IMR-90 (cell line): ENCODE results near the gene PLA2G3. TPM values are rescaled to one million over a fixed set of nuclear protein-coding genes. Genes with fewer than 3 reads are reported as not detected.

Source experiments
- ATAC-seq: fragments of 200-7000 bp; cut with Tn5 transposase; 2 replicates; pipeline ENCODE4 v1.9.1; 2020; ENCODE audit warnings: low read depth, mild to moderate bottlenecking, moderate library complexity
- BruUV-seq: library from RNA; stranded (reverse); fragments of 400-500 nt; replicated peaks from 2 replicates; lab custom pipeline; 2021; lab: Mats Ljungman, UMichigan
- CTCF ChIA-PET: fragments of 300-600 bp; formaldehyde crosslinking; extraction: SDS; loops from one replicate; lab custom pipeline; 2021; ENCODE audit warnings: antibody characterized with exemption; lab: Yijun Ruan, JAX
- POLR2A ChIA-PET: fragments of 300-600 bp; sonication (Branson Sonifier 250); formaldehyde crosslinking; loops from one replicate; lab custom pipeline; 2022; ENCODE audit warnings: antibody characterized with exemption; ENCODE audit not compliant: unreplicated experiment; lab: Charles Lee
- DNase-seq: peaks from one replicate; pipeline ENCODE4 v3.0.0; 2013
- H2AFZ ChIP-seq: replicated peaks from 2 replicates; pipeline ENCODE3; 2013; ENCODE audit warnings: low read length, mild to moderate bottlenecking; ENCODE audit not compliant: poor library complexity
- H2AK5ac ChIP-seq: 2 replicates; pipeline ENCODE4 v1.6.1; 2013; ENCODE audit warnings: low read depth, low read length, inconsistent platforms
- H2AK9ac ChIP-seq: replicated peaks from 2 replicates; pipeline ENCODE3; 2013; ENCODE audit warnings: mild to moderate bottlenecking, low read depth, low read length, moderate library complexity; ENCODE audit not compliant: poor library complexity
- H2BK120ac ChIP-seq: 2 replicates; pipeline ENCODE4 v1.6.1; 2013; ENCODE audit warnings: low read depth, low read length, inconsistent platforms
- H2BK15ac ChIP-seq: 3 replicates; pipeline ENCODE4 v1.6.1; 2013; ENCODE audit warnings: low read depth, low read length, inconsistent platforms
- H2BK20ac ChIP-seq: 2 replicates; pipeline ENCODE4 v1.6.1; 2013; ENCODE audit warnings: low read depth, mild to moderate bottlenecking, inconsistent platforms, low read length, moderate library complexity
- H2BK5ac ChIP-seq: 2 replicates; pipeline ENCODE4 v1.6.1; 2013; ENCODE audit warnings: mild to moderate bottlenecking, low read depth, low read length, inconsistent platforms; ENCODE audit not compliant: poor library complexity, severe bottlenecking
- H3K14ac ChIP-seq: replicated peaks from 2 replicates; pipeline ENCODE4 v1.6.1; 2013; ENCODE audit warnings: low read depth, low read length, inconsistent platforms
- H3K18ac ChIP-seq: 2 replicates; pipeline ENCODE4 v1.6.1; 2013; ENCODE audit warnings: low read depth, low read length, control low read depth
- H3K23ac ChIP-seq: 2 replicates; pipeline ENCODE4 v1.6.1; 2013; ENCODE audit warnings: low read depth, low read length, inconsistent platforms
- H3K27ac ChIP-seq: 2 replicates; pipeline ENCODE4 v1.5.1; 2013; ENCODE audit warnings: mild to moderate bottlenecking, control low read depth, low read length; ENCODE audit not compliant: insufficient read depth
- H3K27me3 ChIP-seq: 2 replicates; pipeline ENCODE4 v1.6.1; 2013; ENCODE audit warnings: low read length; ENCODE audit not compliant: control insufficient read depth, insufficient read depth
- H3K36me3 ChIP-seq: 2 replicates; pipeline ENCODE4 v1.6.1; 2013; ENCODE audit warnings: low read length, mixed read lengths; ENCODE audit not compliant: control insufficient read depth, insufficient read depth
- H3K4ac ChIP-seq: 2 replicates; pipeline ENCODE4 v1.6.1; 2013; ENCODE audit warnings: low read depth, low read length, inconsistent platforms
- H3K4me1 ChIP-seq: 2 replicates; pipeline ENCODE4 v1.6.1; 2013; ENCODE audit warnings: low read length, mixed read lengths; ENCODE audit not compliant: control insufficient read depth, insufficient read depth
- H3K4me2 ChIP-seq: 2 replicates; pipeline ENCODE4 v1.6.1; 2013; ENCODE audit warnings: low read depth, mild to moderate bottlenecking, control low read depth, low read length, moderate library complexity
- H3K4me3 ChIP-seq: 2 replicates; pipeline ENCODE4 v1.5.1; 2013; ENCODE audit warnings: low read depth, mild to moderate bottlenecking, control low read depth, low read length, moderate library complexity; ENCODE audit not compliant: insufficient read depth
- H3K56ac ChIP-seq: 2 replicates; pipeline ENCODE4 v1.6.1; 2013; ENCODE audit warnings: low read length, inconsistent platforms; ENCODE audit not compliant: insufficient read depth; ENCODE audit errors: extremely low read depth
- H3K79me1 ChIP-seq, 2 experiments: 2 replicates each; pipeline ENCODE4 v1.6.1; 2013; ENCODE audit warnings: low read length in 2 of 2, inconsistent platforms in 1 of 2, low read depth in 1 of 2
- H3K9ac ChIP-seq: 2 replicates; pipeline ENCODE4 v1.6.1; 2013; ENCODE audit warnings: low read depth, low read length, control low read depth
- H3K9me1 ChIP-seq: 2 replicates; pipeline ENCODE4 v1.6.1; 2013; ENCODE audit warnings: low read length, inconsistent platforms; ENCODE audit not compliant: insufficient read depth
- H3K9me3 ChIP-seq: 2 replicates; pipeline ENCODE4 v1.6.1; 2013; ENCODE audit warnings: low read length; ENCODE audit not compliant: control insufficient read depth, insufficient read depth
- H4K20me1 ChIP-seq: 2 replicates; pipeline ENCODE4 v1.6.1; 2013; ENCODE audit warnings: low read length, inconsistent platforms; ENCODE audit not compliant: insufficient read depth
- H4K5ac ChIP-seq: 2 replicates; pipeline ENCODE4 v1.6.1; 2013; ENCODE audit warnings: mild to moderate bottlenecking, low read depth, low read length, control low read depth
- H4K8ac ChIP-seq, 2 experiments: 2 replicates each; pipeline ENCODE4 v1.6.1; 2013; ENCODE audit warnings: low read depth in 2 of 2, low read length in 2 of 2, control low read depth in 1 of 2, inconsistent platforms in 1 of 2
- H4K91ac ChIP-seq: 2 replicates; pipeline ENCODE4 v1.6.1; 2013; ENCODE audit warnings: low read depth, low read length, inconsistent platforms; ENCODE audit not compliant: insufficient read depth
- BHLHE40 ChIP-seq: fragments of 150-350 bp; IDR thresholded peaks from 2 replicates; pipeline ENCODE4 v1.6.1; 2016; ENCODE audit warnings: mild to moderate bottlenecking, low read depth, low read length
- CTCF ChIP-seq: conservative IDR thresholded peaks from 2 replicates; pipeline ENCODE4 v1.5.1; 2012; ENCODE audit warnings: mild to moderate bottlenecking, low read depth, low read length, improper control_type of control experiment
- ELK1 ChIP-seq: fragments of 150-350 bp; IDR thresholded peaks from 2 replicates; pipeline ENCODE4 v1.6.1; 2016; ENCODE audit warnings: low read depth, mild to moderate bottlenecking, low read length, moderate library complexity, borderline replicate concordance
- MAFK ChIP-seq: IDR thresholded peaks from 2 replicates; pipeline ENCODE4 v1.6.1; 2012; ENCODE audit warnings: low read depth, low read length, improper control_type of control experiment
- MAZ ChIP-seq: IDR thresholded peaks from 2 replicates; pipeline ENCODE4 v1.6.1; 2012; ENCODE audit warnings: low read depth, mild to moderate bottlenecking, low read length, improper control_type of control experiment, moderate library complexity, borderline replicate concordance
- MXI1 ChIP-seq: IDR thresholded peaks from 2 replicates; pipeline ENCODE4 v1.6.1; 2012; ENCODE audit warnings: low read depth, mild to moderate bottlenecking, low read length, moderate library complexity, borderline replicate concordance
- NFE2L2 ChIP-seq: fragments of 150-350 bp; IDR thresholded peaks from 2 replicates; pipeline ENCODE4 v1.6.1; 2016; ENCODE audit warnings: low read depth, mild to moderate bottlenecking, low read length
- POLR2A ChIP-seq: IDR thresholded peaks from 2 replicates; pipeline ENCODE4 v1.6.1; 2012; ENCODE audit warnings: mild to moderate bottlenecking, low read depth, low read length
- RCOR1 ChIP-seq: IDR thresholded peaks from 2 replicates; pipeline ENCODE4 v1.6.1; 2012; ENCODE audit warnings: mild to moderate bottlenecking, low read length, improper control_type of control experiment; ENCODE audit not compliant: insufficient replicate concordance
- RFX5 ChIP-seq: IDR thresholded peaks from 2 replicates; pipeline ENCODE4 v1.8.0; 2012; ENCODE audit warnings: low read depth, mild to moderate bottlenecking, low read length, moderate library complexity
- WGBS, 2 experiments: methylation state at CpG; one replicate each; pipeline versions ENCODE4 v1.1.5 to v1.1.7; 2013; ENCODE audit warnings: missing lambda C conversion rate in 2 of 2; ENCODE audit not compliant: insufficient read length in 1 of 2; ENCODE audit errors: extremely low coverage in 2 of 2; 5-methylcytosine and 5-hydroxymethylcytosine counted together
- dilution Hi-C: fragments of 300-500 bp; cut with HindIII; formaldehyde crosslinking; loops from one replicate; pipeline ENCODE4 v1.14.3; 2018; ENCODE audit warnings: low sequenced_read_pairs; ENCODE audit not compliant: unreplicated experiment
- in situ Hi-C: fragments of 300-500 bp; cut with MboI; formaldehyde crosslinking; loops from 3 replicates; pipeline ENCODE4 v1.14.3; 2019; ENCODE audit warnings: low sequenced_read_pairs, inconsistent platforms, mixed read lengths
- intact Hi-C: fragments of 100-400 bp; cut with micrococcal nuclease; formaldehyde crosslinking; loops from 2 replicates; pipeline ENCODE4 v1.10.0; 2022
- polyA plus RNA-seq, 3 experiments: library from polyadenylated mRNA; depleted of rRNA; stranded (reverse); fragments of >200 nt; gene quantifications; 2 replicates each; pipeline ENCODE4 v1.2.3, GENCODE V29; 2012; ENCODE audit warnings: low replicate concordance in 1 of 3
- total RNA-seq: library from RNA; depleted of rRNA; stranded (reverse); fragments of >200 nt; gene quantifications from 2 replicates; pipeline ENCODE4 v1.2.3, GENCODE V29; 2012
- TF ChIP-seq, protein P1 (sequence below): fragments of 150-350 bp; IDR thresholded peaks from 2 replicates; pipeline ENCODE4 v1.6.1; 2017; ENCODE audit warnings: mild to moderate bottlenecking, antibody characterized with exemption, low read length, low read depth

PLA2G3 gene
- total and polyA plus RNA-seq, 2 of the 4 experiments (the other 2 are of a cell fraction), result under 0.01 to 0.12 TPM

DNA sequence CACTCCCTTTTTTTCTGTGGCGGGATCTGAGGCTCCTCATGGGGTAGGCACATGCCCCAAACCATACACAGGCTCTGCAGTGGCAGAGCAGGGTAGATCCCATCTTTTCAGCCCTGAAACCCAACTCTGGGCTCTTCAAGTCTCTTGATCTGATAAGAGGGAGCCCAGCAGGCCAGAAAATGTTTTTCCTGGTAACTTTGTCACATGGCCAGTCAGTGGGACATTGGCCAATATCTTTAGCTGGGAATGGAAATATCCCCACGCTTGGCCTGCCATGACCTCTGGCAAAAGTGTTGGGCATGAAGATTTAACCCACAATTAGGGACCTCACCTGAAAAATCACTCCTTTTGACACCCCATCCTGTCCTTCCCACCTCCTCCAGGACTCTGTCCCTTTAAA, 9.4 kb downstream of the PLA2G3 start:
- intact Hi-C loops, result no loop called here
- no peaks in the 10 kb centered on the region for H3K9me3 ChIP-seq
- H3K9ac ChIP-seq, result no peak overlapping the region
- H3K4me3 ChIP-seq, result no peak overlapping the region
- no peak overlapping the region for H3K27ac ChIP-seq
- no peak overlapping the region for H2AFZ ChIP-seq
- H3K23ac ChIP-seq, result no peak overlapping the region
- H3K27me3 ChIP-seq, result no peaks in the 10 kb centered on the region; the same call in 1 of the 2 replicates
- dilution Hi-C loops, result no loop called here
- no peak overlapping the region for H3K4me2 ChIP-seq
- no peak for DNase-seq
- H3K4ac ChIP-seq, result no peak overlapping the region
- no peaks in the 10 kb centered on the region for H4K20me1 ChIP-seq
- H3K4me1 ChIP-seq, result no peaks in the 10 kb centered on the region
- H3K79me1 ChIP-seq, result no peaks in the 10 kb centered on the region
- no peak overlapping the region for H2BK15ac ChIP-seq
- no peak for ATAC-seq
- H2AK5ac ChIP-seq, result no peak overlapping the region
- H4K91ac ChIP-seq, result no peak overlapping the region
- WGBS, 2 experiments, result 60% methylated on average over 1 of the region's 2 CpGs; no CpG with 5 or more reads in 1 of the 2 experiments
- H3K18ac ChIP-seq, result no peak overlapping the region
- in situ Hi-C loops, result no loop called here
- no peaks in the 10 kb centered on the region for H3K9me1 ChIP-seq
- H2BK20ac ChIP-seq, result no peak overlapping the region
- H3K14ac ChIP-seq, result no peak overlapping the region
- H4K5ac ChIP-seq, result no peak overlapping the region
- CTCF ChIA-PET, result no interaction called here
- H2AK9ac ChIP-seq, result no peak overlapping the region
- no TSS peak for BruUV-seq
- H4K8ac ChIP-seq, result no peak overlapping the region
- TF ChIP-seq, protein P1, sequence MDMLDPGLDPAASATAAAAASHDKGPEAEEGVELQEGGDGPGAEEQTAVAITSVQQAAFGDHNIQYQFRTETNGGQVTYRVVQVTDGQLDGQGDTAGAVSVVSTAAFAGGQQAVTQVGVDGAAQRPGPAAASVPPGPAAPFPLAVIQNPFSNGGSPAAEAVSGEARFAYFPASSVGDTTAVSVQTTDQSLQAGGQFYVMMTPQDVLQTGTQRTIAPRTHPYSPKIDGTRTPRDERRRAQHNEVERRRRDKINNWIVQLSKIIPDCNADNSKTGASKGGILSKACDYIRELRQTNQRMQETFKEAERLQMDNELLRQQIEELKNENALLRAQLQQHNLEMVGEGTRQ, result no peak
- no peak for TF ChIP-seq BHLHE40
- no peak for TF ChIP-seq RCOR1
- TF ChIP-seq ELK1, result no peak
- no peak for TF ChIP-seq RFX5
- TF ChIP-seq CTCF, result no peak
- no peak for TF ChIP-seq NFE2L2
- TF ChIP-seq POLR2A, result no peak
- TF ChIP-seq MAFK, result no peak
- TF ChIP-seq MAZ, result no peak
- TF ChIP-seq MXI1, result no peak
- H2BK120ac ChIP-seq, result no peak overlapping the region
- H3K56ac ChIP-seq, result no peak overlapping the region
- H2BK5ac ChIP-seq, result no peak overlapping the region
- POLR2A ChIA-PET, result no interaction called here
- H3K36me3 ChIP-seq, result no peaks in the 10 kb centered on the region
